Nephron (organoid): ENCODE data around the gene KDM4C.

Source experiments
- H3K27ac Mint-ChIP-seq, 3 experiments: 2 replicates each; pipeline ENCODE4 v1.8.0; 2020; ENCODE audit warnings: mixed read lengths in 3 of 3, mild to moderate bottlenecking in 2 of 3, moderate library complexity in 1 of 3
- H3K27me3 Mint-ChIP-seq: 2 replicates; pipeline ENCODE4 v1.8.0; 2021; ENCODE audit warnings: low read depth, mild to moderate bottlenecking, moderate library complexity, mixed read lengths
- H3K36me3 Mint-ChIP-seq: 2 replicates; pipeline ENCODE4 v1.8.0; 2020; ENCODE audit warnings: low read depth, mixed read lengths
- H3K4me1 Mint-ChIP-seq: 2 replicates; pipeline ENCODE4 v1.8.0; 2020; ENCODE audit warnings: mixed read lengths
- H3K4me3 Mint-ChIP-seq, 3 experiments: 2 replicates each; pipeline ENCODE4 v1.8.0; 2020; ENCODE audit warnings: mild to moderate bottlenecking in 3 of 3, mixed read lengths in 3 of 3, moderate library complexity in 2 of 3
- H3K9me3 Mint-ChIP-seq: 2 replicates; pipeline ENCODE4 v1.8.0; 2020; ENCODE audit warnings: mixed read lengths
- CTCF ChIP-seq, 3 experiments: fragments of 200-600 bp; sonication (generic); IDR thresholded peaks; one replicate each; pipeline ENCODE4 v1.5.0; 2021; ENCODE audit warnings: antibody characterized with exemption in 3 of 3; ENCODE audit not compliant: unreplicated experiment in 3 of 3

The KDM4C gene

GRCh38 chr9:7111413-7111812 is 353.6 kb downstream of the KDM4C start:
- H3K36me3 Mint-ChIP-seq: no peaks in the 10 kb centered on the region
- no peak overlapping the region for H3K4me3 Mint-ChIP-seq
- H3K9me3 Mint-ChIP-seq: no peaks in the 10 kb centered on the region
- no peak overlapping the region for H3K27ac Mint-ChIP-seq
- no peak for TF ChIP-seq CTCF (IDR thresholded peaks at IDR 0.05; ENCODE audit: unreplicated experiment in 3 of 3)
- no peaks in the 10 kb centered on the region for H3K4me1 Mint-ChIP-seq
- H3K27me3 Mint-ChIP-seq: no peaks in the 10 kb centered on the region

- no peaks in the 10 kb centered on the region for H3K9me3 Mint-ChIP-seq
- H3K36me3 Mint-ChIP-seq: no peaks in the 10 kb centered on the region
- no peak overlapping the region for H3K4me3 Mint-ChIP-seq
- H3K27me3 Mint-ChIP-seq: no peaks in the 10 kb centered on the region
- no peak for TF ChIP-seq CTCF (IDR thresholded peaks at IDR 0.05; ENCODE audit: unreplicated experiment in 3 of 3)
- H3K4me1 Mint-ChIP-seq: peaks cover 5% of the 10 kb centered on the region
- H3K27ac Mint-ChIP-seq: no peak overlapping the region
Observed at GRCh38 chr9:7115606-7116005, 357.8 kb downstream of the KDM4C start.

- Mint-ChIP-seq H3K4me3 (no peak overlapping the region), H3K4me1 (peaks cover 5% of the 10 kb centered on the region)
Observed at GRCh38 chr9:7117676-7118561, 360.1 kb downstream of the KDM4C start.

GRCh38 chr9:7118633-7119032 is 360.9 kb downstream of the KDM4C start:
- Mint-ChIP-seq H3K27me3 (no peaks in the 10 kb centered on the region), H3K27ac (no peak overlapping the region), H3K9me3 (no peaks in the 10 kb centered on the region), H3K36me3 (no peaks in the 10 kb centered on the region), H3K4me1 (peaks cover 5% of the 10 kb centered on the region), H3K4me3 (no peak overlapping the region)
- no peak for TF ChIP-seq CTCF (IDR thresholded peaks at IDR 0.05; ENCODE audit: unreplicated experiment in 3 of 3)

More at GRCh38 chr9:7117676-7118561, 360.1 kb downstream of the KDM4C start:
- Mint-ChIP-seq H3K9me3 (no peaks in the 10 kb centered on the region), H3K27ac (no peak overlapping the region), H3K36me3 (no peaks in the 10 kb centered on the region), H3K27me3 (no peaks in the 10 kb centered on the region)
- no peak for TF ChIP-seq CTCF (IDR thresholded peaks at IDR 0.05; ENCODE audit: unreplicated experiment in 3 of 3)

- Mint-ChIP-seq H3K4me1 (peaks cover 5% of the 10 kb centered on the region), H3K27me3 (no peaks in the 10 kb centered on the region), H3K36me3 (no peaks in the 10 kb centered on the region), H3K9me3 (no peaks in the 10 kb centered on the region), H3K4me3 (no peak overlapping the region), H3K27ac (no peak overlapping the region)
- TF ChIP-seq CTCF (IDR thresholded peaks at IDR 0.05; ENCODE audit: unreplicated experiment in 3 of 3): no peak
Observed at GRCh38 chr9:7119612-7120011, 361.8 kb downstream of the KDM4C start.

GRCh38 chr9:7121055-7121454 is 363.3 kb downstream of the KDM4C start:
- H3K27ac Mint-ChIP-seq: no peak overlapping the region
- no peaks in the 10 kb centered on the region for H3K9me3 Mint-ChIP-seq
- H3K4me3 Mint-ChIP-seq: no peak overlapping the region
- no peaks in the 10 kb centered on the region for H3K27me3 Mint-ChIP-seq
- H3K36me3 Mint-ChIP-seq: no peaks in the 10 kb centered on the region
- no peak for TF ChIP-seq CTCF (IDR thresholded peaks at IDR 0.05; ENCODE audit: unreplicated experiment in 3 of 3)
- peaks cover 5% of the 10 kb centered on the region for H3K4me1 Mint-ChIP-seq
